ENCODE measurements around the gene PTPRE.

DNA sequence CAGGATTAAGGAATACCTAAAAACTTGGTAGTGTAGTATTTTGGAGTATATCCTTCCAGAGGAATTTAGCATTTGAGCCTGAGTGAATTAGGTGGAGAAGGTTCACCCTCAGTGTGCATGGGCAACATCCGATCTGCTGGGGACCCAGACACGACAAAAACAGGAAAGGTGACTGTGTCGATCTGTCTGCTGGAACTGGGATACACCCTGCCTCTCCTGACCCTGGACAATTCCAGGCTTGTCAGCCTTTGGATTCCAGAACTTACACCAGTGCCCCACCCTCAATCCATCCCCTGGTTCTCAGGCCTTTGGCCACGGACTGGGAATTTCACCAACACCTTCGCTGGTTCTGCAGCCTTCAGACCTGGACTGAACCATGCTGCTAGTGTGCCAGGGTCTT lies 41.9 kb downstream of the PTPRE start:
- TF ChIP-seq, protein P1, sequence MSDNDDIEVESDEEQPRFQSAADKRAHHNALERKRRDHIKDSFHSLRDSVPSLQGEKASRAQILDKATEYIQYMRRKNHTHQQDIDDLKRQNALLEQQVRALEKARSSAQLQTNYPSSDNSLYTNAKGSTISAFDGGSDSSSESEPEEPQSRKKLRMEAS (IDR thresholded peaks at IDR 0.05; ENCODE audit: low read depth, low read length), result no peak
- TF ChIP-seq, protein P2, sequence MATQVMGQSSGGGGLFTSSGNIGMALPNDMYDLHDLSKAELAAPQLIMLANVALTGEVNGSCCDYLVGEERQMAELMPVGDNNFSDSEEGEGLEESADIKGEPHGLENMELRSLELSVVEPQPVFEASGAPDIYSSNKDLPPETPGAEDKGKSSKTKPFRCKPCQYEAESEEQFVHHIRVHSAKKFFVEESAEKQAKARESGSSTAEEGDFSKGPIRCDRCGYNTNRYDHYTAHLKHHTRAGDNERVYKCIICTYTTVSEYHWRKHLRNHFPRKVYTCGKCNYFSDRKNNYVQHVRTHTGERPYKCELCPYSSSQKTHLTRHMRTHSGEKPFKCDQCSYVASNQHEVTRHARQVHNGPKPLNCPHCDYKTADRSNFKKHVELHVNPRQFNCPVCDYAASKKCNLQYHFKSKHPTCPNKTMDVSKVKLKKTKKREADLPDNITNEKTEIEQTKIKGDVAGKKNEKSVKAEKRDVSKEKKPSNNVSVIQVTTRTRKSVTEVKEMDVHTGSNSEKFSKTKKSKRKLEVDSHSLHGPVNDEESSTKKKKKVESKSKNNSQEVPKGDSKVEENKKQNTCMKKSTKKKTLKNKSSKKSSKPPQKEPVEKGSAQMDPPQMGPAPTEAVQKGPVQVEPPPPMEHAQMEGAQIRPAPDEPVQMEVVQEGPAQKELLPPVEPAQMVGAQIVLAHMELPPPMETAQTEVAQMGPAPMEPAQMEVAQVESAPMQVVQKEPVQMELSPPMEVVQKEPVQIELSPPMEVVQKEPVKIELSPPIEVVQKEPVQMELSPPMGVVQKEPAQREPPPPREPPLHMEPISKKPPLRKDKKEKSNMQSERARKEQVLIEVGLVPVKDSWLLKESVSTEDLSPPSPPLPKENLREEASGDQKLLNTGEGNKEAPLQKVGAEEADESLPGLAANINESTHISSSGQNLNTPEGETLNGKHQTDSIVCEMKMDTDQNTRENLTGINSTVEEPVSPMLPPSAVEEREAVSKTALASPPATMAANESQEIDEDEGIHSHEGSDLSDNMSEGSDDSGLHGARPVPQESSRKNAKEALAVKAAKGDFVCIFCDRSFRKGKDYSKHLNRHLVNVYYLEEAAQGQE (IDR thresholded peaks at IDR 0.05; ENCODE audit: low read depth, low read length), result no peak
- TF ChIP-seq, protein P3, sequence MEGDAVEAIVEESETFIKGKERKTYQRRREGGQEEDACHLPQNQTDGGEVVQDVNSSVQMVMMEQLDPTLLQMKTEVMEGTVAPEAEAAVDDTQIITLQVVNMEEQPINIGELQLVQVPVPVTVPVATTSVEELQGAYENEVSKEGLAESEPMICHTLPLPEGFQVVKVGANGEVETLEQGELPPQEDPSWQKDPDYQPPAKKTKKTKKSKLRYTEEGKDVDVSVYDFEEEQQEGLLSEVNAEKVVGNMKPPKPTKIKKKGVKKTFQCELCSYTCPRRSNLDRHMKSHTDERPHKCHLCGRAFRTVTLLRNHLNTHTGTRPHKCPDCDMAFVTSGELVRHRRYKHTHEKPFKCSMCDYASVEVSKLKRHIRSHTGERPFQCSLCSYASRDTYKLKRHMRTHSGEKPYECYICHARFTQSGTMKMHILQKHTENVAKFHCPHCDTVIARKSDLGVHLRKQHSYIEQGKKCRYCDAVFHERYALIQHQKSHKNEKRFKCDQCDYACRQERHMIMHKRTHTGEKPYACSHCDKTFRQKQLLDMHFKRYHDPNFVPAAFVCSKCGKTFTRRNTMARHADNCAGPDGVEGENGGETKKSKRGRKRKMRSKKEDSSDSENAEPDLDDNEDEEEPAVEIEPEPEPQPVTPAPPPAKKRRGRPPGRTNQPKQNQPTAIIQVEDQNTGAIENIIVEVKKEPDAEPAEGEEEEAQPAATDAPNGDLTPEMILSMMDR (IDR thresholded peaks at IDR 0.05 in 2 of 3, conservative IDR thresholded peaks at IDR 0.05 in 1 of 3; ENCODE audit: control insufficient read depth in 2 of 3, extremely low read depth in 1 of 3, insufficient read depth in 1 of 3, low read depth in 3 of 3, low read length in 3 of 3), result no peak
- TF ChIP-seq ESRRA (IDR thresholded peaks at IDR 0.05; ENCODE audit: low read length), result no peak
- TF ChIP-seq BMI1 (IDR thresholded peaks at IDR 0.05; ENCODE audit: borderline replicate concordance), result no peak
- TF ChIP-seq, protein P4, sequence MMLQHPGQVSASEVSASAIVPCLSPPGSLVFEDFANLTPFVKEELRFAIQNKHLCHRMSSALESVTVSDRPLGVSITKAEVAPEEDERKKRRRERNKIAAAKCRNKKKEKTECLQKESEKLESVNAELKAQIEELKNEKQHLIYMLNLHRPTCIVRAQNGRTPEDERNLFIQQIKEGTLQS (IDR thresholded peaks at IDR 0.05; ENCODE audit: borderline replicate concordance, extremely low read depth, low read depth, low read length), result no peak
- TF ChIP-seq, protein P5, sequence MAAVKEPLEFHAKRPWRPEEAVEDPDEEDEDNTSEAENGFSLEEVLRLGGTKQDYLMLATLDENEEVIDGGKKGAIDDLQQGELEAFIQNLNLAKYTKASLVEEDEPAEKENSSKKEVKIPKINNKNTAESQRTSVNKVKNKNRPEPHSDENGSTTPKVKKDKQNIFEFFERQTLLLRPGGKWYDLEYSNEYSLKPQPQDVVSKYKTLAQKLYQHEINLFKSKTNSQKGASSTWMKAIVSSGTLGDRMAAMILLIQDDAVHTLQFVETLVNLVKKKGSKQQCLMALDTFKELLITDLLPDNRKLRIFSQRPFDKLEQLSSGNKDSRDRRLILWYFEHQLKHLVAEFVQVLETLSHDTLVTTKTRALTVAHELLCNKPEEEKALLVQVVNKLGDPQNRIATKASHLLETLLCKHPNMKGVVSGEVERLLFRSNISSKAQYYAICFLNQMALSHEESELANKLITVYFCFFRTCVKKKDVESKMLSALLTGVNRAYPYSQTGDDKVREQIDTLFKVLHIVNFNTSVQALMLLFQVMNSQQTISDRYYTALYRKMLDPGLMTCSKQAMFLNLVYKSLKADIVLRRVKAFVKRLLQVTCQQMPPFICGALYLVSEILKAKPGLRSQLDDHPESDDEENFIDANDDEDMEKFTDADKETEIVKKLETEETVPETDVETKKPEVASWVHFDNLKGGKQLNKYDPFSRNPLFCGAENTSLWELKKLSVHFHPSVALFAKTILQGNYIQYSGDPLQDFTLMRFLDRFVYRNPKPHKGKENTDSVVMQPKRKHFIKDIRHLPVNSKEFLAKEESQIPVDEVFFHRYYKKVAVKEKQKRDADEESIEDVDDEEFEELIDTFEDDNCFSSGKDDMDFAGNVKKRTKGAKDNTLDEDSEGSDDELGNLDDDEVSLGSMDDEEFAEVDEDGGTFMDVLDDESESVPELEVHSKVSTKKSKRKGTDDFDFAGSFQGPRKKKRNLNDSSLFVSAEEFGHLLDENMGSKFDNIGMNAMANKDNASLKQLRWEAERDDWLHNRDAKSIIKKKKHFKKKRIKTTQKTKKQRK (IDR thresholded peaks at IDR 0.05; ENCODE audit: low read depth, low read length), result no peak
- TF ChIP-seq, protein P6, sequence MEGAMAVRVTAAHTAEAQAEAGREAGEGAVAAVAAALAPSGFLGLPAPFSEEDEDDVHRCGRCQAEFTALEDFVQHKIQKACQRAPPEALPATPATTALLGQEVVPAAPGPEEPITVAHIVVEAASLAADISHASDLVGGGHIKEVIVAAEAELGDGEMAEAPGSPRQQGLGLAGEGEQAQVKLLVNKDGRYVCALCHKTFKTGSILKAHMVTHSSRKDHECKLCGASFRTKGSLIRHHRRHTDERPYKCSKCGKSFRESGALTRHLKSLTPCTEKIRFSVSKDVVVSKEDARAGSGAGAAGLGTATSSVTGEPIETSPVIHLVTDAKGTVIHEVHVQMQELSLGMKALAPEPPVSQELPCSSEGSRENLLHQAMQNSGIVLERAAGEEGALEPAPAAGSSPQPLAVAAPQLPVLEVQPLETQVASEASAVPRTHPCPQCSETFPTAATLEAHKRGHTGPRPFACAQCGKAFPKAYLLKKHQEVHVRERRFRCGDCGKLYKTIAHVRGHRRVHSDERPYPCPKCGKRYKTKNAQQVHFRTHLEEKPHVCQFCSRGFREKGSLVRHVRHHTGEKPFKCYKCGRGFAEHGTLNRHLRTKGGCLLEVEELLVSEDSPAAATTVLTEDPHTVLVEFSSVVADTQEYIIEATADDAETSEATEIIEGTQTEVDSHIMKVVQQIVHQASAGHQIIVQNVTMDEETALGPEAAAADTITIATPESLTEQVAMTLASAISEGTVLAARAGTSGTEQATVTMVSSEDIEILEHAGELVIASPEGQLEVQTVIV (IDR thresholded peaks at IDR 0.05; ENCODE audit: borderline replicate concordance, partially characterized antibody), result no peak
- no peak for TF ChIP-seq SIX5 (IDR thresholded peaks at IDR 0.05; ENCODE audit: low read depth, low read length, severe bottlenecking)
- TF ChIP-seq EP300 (IDR thresholded peaks at IDR 0.05; ENCODE audit: borderline replicate concordance in 1 of 2, control insufficient read depth in 1 of 2, low read depth in 2 of 2, low read length in 2 of 2), result no peak
- TF ChIP-seq IRF4 (IDR thresholded peaks at IDR 0.05; ENCODE audit: low read depth, low read length), result no peak
- no peak for TF ChIP-seq TBL1XR1 (IDR thresholded peaks at IDR 0.05; ENCODE audit: low read depth, low read length)
